ENCODE results near the gene BCDIN3D.
"Not testable (repeated sequence)": the region's sequence is repeated elsewhere in the genome, so short reads cannot be mapped to it uniquely, and the experiment has no call there.

The BCDIN3D gene, protein sequence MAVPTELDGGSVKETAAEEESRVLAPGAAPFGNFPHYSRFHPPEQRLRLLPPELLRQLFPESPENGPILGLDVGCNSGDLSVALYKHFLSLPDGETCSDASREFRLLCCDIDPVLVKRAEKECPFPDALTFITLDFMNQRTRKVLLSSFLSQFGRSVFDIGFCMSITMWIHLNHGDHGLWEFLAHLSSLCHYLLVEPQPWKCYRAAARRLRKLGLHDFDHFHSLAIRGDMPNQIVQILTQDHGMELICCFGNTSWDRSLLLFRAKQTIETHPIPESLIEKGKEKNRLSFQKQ

DNA sequence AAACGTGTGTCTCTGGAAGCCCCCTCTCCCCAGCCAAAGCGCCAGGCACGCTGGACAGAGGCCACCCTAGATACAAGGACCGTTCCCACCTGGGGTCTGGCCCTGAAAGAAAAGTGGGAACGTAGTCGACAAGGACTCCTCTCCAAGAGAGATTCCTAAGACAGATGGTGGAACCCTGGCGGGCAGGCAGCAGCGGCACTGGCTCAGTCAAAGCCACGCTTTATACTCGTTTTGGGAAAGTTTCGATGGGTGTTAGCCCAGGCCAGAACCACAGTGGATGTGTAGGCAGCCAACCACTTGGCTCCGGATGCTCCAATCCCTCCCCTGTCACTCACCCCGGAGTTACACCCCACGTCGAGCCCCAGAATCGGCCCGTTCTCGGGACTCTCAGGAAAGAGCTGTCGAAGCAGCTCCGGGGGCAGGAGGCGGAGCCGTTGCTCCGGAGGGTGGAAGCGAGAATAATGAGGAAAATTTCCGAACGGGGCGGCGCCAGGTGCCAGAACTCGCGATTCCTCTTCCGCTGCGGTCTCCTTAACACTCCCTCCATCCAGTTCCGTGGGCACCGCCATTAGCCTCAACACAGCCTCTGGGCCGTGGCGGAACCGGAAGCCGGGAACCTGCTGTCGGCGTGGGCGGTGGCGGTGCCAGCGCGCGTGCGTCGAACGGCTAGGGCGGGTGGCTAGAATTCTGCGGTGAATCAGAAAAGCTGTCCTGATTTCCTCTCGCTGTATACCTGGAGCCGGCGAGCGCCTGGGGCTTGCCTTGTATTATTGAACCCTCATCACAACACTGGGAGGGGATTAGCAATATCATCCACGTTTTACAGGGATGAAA is at the start of gene BCDIN3D:
Gene BCDIN3D, minus strand, starts transcription at position 588 of the 834 bp plus-strand sequence. Its CDS starts 19 bp downstream, at position 569.
- ATAC-seq, result peak; percentile 94

DNA sequence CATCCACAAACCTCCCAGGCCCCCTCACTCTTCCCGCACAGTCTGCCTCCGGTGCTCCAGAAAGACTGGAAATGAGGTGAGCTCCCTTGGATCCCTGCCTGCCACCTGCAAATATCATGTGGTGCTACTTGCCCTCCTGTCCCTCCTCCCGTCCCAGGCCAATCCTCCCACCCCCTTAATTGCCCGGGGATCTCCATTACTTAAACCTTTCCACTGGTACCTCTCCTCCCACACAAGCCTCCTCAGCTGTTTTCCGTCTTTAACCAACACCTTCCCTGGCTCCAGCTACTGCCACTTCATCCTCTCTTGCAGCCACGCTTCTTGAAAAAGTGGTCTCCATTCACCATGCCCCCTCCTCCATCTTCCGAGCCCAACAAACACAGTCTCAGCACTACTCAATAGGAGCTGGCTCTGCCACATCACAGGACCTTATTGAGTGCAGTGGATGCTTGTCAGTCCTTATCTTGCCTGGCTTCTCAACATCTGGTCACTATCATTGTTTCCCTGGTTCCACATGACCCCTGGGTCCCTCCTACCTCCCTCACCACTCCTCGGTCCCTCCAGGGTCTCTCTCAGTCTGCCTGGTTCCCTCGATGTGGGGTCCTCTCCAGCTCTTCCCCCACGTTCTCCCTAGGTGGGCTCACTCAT is 49.3 kb upstream of the BCDIN3D start:
- ATAC-seq, result no peak

DNA sequence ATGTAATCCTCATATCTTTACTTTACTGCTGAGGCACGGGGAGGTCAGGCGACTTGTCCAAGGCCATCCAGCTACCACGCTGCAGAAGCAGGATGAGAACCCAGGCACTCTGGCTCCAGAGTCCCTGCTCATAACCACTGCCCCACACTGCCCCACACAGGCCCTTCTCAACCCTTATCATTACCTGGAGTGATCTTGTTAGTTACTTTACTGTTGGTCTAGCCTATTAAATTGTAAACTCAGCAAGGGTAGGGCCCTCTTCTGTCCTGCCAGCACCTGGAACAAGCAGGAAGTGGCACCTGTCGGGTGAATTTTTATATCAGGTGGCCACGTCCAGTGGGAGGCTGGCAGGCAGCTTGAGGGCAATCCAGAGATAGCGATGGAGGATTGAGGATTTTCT is 48.6 kb upstream of the BCDIN3D start:
- no peak for ATAC-seq

DNA sequence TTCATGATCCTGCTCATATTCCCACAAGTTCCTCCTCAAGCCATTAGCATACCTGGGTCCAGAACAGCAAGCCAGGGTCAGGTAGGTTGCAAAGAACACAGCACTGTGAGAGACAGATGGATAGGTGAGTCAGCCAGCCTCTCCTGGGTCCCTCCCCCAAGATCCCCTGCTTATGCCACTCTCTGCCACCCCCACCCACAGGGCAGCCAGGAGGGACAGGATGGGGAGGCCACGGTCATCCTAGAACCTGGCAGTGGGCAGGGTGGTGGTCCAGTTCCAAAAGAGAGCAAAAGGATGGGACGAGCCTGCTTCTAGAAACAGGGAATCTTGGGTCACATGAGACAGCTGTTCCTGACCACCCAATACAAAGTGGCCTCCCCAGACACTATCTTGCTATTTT is 48.1 kb upstream of the BCDIN3D start:
- no peak for ATAC-seq

DNA sequence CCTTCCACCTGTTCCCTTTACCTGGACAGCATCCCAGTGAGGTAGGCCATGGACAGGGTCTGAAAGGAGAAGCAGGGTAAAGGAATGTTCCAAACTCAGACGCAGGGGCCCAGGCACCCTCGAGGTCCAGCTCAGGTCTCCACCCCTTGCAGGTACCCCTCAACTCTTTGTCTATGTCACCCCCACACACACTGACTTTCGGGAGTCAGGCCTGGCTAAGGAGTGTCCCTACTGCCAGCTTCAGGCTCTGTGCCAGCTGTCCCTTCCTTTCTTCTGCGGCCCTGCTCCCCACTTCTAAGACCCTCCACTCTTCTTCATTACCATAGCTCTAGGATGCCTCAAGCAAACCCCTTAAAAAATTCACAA is 47.2 kb upstream of the BCDIN3D start:
- no peak for ATAC-seq

DNA sequence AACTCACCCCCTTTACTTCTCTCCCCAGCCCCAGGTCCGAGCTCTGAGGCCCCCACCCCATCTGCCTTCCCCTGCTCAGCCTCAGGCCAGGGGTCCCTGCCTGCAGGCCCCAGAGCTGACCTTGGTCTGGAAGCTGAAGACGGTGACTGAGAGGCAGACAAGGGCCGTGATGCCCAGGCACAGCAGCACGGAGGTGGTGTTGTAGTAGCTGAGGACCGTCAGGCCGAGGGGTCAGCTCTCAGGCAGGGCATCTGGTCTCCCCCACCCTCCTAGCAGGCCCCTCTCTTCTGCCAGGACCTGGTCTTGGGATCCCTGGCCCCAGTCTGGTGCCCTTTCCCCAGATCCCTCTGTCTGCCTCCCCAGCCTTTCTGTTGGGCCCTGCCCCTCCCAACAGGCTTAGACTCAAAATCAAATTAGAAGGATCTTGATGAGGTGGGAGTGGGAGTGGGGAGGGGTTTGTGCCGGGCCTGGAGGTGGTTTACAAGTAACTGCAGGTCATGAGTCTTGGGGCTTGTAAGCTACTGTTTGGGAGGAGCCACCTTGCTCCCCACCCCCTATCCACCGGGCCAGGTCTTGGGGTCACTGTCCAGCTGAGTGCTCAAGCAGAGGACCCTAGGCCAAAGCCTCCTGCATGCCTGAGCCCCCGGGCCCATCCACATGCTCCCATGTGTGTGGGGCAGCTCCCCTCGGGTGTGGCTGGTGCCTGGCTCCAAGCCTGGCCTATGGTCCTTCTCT is 46.6 kb upstream of the BCDIN3D start:
- ATAC-seq, result no peak

DNA sequence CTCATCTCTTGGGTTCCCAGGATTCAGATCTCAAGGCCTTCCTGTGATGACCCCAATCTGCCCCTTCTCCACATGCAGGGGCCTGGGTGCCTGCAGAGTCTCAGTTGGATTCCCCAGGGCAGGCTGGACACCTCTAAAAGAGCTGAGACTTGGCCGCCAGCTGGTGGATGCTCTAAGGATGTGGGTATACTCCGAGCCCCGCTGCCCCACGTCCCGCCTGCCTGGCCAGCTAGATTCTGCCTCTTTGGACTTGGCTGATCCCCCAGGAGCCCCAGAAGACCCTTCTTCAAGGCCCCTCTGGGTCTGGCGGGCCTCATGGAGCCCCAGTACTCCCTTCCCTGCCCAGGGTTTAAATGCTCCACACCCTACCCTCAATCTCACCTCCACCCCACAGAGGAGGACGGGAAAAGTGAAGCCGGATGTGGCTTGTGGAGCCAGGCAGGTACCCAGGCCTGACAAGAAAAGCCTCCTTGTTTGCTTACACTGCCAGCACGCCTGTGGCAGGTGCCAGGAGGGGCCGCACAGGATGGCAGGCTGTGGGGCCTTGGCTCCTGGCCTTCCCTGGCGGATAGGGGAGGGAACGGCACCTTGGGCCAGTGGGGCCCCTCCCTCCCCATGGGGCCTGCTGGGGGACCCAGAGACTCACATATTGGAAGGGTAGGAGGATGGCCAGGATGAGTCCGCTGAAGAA is 45.7 kb upstream of the BCDIN3D start:
- ATAC-seq, result no peak

DNA sequence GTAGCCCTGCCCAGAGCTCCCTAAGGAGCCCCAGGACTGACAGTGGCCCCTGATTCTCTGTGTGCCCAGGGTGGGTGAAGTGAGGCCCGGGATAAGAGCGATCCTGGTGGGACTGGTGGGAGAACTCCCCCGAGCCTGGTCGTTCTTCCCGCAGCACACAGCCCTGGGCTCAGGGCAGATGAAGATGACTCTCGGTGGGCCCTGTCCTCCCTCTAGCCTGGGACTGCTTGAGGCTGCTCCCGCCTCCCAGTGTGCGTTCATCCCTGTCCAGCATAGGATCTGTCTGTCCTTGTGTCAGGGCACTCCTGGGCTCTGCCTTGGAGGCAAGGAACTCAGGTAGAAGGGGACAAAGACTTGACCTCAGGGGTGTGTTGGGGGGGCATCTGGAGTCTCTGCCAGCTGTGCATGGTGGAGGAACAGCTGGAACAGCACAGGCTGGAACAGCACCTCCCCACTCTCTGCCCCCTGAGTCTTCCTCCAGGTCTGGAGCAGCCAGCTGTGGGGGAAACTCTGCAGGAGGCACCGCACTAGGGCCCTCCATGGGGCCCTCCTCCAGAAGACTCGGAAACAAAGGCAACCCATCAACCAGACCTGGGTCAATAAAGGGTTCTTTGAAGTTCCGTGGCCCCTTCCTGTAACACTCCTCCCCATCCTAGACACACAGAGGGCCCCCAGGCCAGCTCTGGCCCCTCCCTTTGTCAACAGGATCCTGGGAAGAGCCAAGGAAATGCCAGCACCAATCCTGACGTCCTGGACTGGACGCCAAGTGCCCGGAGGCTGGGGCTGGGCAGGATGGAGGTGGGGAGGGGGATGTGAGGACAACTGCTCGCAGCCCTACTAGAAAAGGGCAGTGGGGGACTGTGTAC is 44.9 kb upstream of the BCDIN3D start:
- no peak for ATAC-seq

DNA sequence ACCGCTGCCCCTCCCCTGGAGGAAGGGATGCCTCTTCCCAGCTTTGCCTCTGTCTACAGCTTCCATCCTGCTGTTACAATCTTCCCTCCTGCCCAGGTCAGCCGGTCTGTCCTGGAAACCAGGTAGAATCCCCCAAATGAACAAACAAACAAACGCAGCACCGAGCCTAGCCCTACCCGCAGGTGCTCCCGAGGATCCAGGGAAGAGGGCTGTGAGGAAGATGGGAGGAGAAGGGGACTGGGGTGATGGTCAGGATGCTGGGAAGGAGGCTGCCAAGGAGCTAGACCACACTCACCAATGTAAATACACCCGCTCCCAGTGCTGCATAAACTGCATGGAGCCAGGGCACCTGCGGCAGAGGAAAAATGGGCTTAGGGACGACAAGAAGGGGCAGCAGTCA is 44.2 kb upstream of the BCDIN3D start:
- ATAC-seq, result no peak

DNA sequence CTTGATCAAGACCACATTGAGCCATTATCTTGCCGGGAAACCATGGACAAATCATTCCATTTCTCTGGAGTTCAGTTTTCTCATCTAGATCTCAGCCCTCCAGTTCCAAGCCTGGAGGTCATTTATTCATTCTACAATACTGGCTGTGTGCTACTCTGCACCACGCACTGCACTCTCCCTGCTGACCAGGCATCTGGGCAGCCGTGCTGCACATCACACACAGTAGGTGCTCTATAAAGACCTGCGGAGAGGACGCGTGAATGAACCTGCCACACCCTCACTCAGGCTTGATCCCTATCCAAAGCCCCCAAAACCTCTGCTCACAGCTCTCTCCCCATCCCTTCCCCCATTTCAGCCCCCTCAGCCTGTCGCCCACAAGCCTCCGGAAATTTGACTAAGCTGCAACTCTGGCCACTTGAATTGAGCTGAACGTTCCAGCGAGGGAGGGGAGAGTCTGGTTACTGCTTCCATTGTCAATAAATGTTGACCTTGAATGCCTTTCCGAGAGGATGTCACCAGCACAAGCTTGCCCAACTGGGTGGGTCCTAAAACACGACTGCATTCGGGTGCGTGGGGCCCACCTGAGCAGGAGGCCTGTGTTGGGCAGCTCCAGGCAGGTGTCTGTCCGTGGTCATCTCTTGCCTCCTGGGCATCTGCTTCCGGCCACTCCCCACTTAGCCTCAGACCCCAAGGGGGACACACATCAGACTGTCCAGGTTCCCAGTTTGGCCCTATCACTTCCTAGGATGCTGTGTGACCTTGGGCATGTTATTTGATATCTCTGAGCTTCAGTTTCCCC is 43.0 kb upstream of the BCDIN3D start:
- no peak for ATAC-seq

DNA sequence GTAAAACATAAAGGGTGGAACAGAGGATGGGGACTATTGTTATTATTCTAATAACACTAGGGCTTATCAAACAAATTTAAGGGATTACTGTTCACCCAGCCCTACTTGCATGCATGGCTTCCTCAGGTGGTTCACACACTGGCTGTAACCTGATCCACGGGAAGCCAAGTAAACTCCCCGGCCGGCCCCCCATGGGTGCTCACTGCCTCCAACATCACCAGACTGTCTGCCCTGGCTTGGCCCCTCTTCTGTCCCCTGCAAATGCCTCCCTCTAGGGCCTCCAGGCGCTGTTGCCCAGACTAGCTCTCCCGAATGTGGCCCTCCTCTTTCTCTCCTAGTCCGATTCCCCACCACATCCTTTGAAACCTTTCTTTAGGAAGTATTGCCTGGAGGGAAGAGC is 42.2 kb upstream of the BCDIN3D start:
- ATAC-seq, result no peak

DNA sequence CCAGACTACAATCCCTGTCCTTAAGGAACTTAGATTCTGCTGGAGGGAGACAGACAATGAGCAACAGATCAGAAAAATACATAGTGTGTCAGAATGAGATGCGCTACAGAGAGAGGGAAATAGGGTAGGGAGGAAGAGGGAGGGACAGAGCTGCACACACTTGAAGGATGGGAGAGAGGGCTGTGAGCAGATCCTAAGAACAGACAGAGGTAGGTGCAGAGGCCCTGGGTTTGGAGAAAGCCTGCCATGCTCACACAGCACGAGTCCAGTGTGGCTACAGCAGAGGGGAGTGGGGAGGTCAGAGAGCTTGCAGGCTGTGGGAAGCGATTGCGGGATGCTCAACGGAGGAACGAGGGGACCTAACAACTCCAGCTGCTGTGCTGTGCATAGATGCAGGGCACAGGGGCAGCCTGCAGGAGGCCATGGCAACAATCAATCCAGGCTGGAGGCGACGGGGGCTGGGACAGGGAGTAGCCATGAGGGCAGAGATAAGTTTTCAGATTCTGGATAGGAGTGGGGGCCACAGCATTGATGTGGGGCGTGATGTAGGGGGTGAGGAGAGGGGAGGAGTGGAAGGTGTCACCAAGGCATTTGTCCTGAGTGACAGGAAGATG is 40.1 kb upstream of the BCDIN3D start:
- ATAC-seq, result no peak

DNA sequence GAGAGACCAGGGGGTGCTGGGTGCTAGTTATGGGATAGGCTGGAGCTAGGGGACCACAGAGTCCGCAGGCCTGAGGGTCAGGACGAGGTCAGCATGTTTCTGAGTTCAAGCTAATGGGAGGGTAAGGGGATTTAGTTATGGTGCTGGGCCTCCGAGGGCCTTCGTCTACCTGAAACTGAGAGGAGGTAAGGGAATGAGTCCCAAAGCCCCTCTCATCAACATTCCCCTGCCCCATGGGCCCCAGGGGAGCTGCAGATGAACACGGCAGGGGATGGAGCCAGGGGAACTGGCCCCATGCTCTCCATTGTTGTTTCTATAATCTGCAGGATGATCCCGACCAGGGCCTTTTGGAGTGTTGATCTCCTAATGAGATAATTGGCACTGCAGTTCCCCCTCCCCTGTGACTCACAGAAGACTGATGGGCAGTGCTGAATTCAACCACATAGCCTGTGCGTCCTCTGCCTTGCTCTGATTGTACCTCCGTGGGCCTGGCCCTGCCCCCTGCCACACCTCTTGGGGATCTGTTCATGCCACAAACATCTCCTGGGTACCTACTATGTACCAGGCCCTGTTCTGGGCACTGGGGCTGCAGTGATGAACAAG is 39.4 kb upstream of the BCDIN3D start:
- ATAC-seq, result no peak

DNA sequence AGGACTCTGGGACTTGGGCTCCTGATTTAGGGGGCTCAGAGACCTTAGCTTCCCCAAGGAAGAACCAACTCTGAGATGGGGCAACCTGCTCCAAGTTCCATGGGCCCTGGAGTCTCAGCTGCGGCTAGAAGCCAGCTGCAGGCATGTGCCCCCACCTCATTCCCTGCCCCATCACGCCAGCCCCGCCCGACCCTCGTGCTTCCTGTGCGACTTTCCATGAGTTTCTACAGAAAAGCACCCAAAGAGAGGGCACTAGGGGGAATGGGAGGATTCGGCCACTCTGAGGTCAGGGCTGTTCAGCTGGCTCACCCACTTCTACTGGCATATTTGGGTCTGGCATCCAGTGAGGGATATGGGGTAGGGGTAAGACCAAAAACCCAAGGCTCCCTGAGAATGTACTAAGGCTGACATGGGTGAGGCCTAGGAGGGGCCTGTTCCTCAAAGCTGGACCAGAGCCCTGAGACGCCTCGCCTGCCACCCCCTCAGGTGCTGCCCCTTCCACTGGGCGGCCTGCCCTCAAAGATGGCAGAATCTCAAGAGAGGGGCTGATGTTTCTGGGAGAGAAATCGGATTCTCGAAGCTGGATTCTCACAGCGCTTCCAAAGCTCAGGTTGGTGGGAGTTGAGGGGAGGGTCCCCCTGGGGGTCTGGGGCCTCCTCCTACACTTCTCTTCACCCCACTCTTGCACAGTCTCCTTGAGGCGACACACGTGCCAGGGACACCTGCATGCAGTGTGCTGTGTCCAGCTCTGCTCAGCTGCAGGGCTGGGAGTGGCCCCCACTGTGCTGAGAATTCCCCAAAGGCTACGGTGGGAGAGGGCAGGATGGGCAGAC is 38.7 kb upstream of the BCDIN3D start:
- no peak for ATAC-seq

DNA sequence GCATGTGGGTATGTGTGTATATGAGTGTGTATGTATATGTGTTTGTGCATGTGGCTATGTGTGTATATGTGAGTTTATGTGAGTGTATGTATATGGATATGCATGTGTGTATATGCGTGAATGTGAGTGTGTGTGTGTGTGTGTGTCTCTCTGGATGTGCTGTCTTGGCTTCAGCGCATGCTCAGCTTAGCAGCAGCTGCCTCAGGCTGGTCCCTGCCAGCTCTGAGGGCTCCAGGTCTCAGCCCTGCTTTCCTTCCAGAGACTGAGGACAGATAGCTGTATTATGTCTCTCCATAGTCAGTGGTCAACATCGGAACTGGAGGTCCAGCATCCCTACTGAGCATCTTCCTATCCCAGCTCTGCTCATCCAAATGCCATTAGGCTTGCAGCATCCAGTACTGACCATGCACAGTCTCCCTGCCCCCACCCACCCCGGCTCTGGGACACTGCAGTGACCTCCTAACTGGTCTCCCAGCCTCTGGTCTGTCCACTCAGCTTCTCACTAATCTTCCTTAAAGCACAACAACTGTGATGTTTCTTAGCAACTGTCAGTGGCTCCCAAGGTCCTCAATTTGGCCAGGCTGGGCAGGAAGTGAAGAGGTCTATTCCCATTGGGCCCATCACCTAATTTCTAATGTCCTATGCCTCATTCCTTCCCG is 38.0 kb upstream of the BCDIN3D start:
- ATAC-seq, result no peak

DNA sequence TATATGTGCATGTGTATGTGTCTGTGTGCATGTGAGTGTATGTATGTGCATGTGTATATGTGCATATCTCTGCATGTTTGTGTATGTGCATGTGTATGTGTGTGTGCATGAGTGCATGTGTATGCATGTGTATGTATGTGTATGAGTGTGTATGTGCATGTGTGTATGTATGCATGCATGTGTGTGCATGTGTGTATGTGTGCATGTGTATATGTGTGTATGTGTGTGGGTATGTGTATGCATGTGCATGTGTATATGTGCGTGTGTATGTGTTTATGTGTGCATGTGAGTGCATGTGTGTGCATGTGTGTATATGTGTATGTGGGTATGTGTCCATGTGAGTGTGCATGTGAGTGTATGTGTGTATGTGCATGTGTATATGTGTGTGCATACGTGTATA is 36.2 kb upstream of the BCDIN3D start:
- not testable (repeated sequence) for ATAC-seq

DNA sequence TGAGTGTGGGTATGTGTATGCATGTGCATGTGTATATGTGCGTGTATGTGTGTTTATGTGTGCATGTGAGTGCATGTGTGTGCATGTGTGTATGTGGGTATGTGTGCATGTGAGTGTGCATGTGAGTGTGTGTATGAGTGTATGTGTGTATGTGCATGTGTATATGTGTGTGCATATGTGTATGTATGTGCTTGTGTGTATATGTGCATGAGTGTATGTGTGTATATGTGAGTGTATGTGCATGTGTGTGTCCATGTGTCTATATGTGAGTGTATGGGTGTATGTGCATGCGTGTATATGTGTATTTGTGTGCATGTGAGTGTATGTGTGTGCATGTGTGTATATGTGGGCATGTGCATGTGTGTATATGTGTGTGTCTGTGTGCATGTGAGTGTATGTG is 35.1 kb upstream of the BCDIN3D start:
- ATAC-seq, result no peak

DNA sequence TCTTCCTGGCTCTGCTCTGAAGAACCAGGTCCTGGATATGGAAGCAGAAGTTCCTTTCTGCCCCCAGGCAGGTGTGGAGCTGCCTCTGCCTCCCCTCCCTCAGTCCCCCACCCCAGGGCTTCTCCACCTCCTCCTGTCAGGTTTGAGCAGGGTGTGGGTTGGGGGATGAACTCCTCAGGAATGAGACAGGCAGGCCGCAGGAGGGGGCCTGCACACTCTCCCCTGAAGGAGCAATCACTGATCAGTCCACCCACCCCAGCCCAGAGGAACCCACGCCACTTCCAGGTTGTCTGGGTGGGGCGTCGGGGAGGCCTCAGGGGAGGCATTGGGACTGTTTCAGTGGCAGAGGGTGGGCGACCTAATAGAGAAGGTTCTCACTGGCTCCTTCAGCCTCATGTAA is 34.2 kb upstream of the BCDIN3D start:
- no peak for ATAC-seq
